Neural cell (in vitro differentiated cells): ENCODE results near the gene LGI4. TPM values are rescaled to one million over a fixed set of nuclear protein-coding genes. Genes with fewer than 3 reads are reported as not detected.

Source experiments
- H2AFZ ChIP-seq: fragments of 200-600, 300-800 bp; sonication (generic), shearing (Covaris generic); 2 replicates; pipeline ENCODE4 v1.6.0; 2014; ENCODE audit warnings: low read depth, mild to moderate bottlenecking, antibody characterized with exemption, low read length, moderate library complexity
- H3F3A ChIP-seq: fragments of 200-600 bp; shearing (Covaris generic); 2 replicates; pipeline ENCODE4 v1.6.1; 2016; ENCODE audit warnings: mild to moderate bottlenecking, moderate library complexity, mixed read lengths, antibody characterized with exemption, low read length; ENCODE audit not compliant: insufficient read depth, poor library complexity, severe bottlenecking
- H3K27ac ChIP-seq: fragments of 200-600, 300-800 bp; sonication (generic), shearing (Covaris generic); 2 replicates; pipeline ENCODE4 v1.5.1; 2014; ENCODE audit warnings: mild to moderate bottlenecking, low read length, moderate library complexity
- H3K27me3 ChIP-seq: fragments of 300-800, 200-600 bp; sonication (generic), shearing (Covaris generic); 2 replicates; pipeline ENCODE4 v1.6.0; 2014; ENCODE audit warnings: mild to moderate bottlenecking, low read depth, low read length, moderate library complexity; ENCODE audit not compliant: insufficient read depth
- H3K36me3 ChIP-seq: fragments of 300-800, 200-600 bp; sonication (generic), shearing (Covaris generic); 2 replicates; pipeline ENCODE4 v1.5.1; 2014; ENCODE audit warnings: mild to moderate bottlenecking, antibody characterized with exemption, low read length, moderate library complexity; ENCODE audit not compliant: insufficient read depth
- H3K4me2 ChIP-seq: fragments of 300-800, 200-600 bp; sonication (generic), shearing (Covaris generic); 2 replicates; pipeline ENCODE4 v1.6.0; 2014; ENCODE audit warnings: mild to moderate bottlenecking, low read length
- H3K4me3 ChIP-seq: fragments of 300-800, 200-600 bp; sonication (generic), shearing (Covaris generic); 2 replicates; pipeline ENCODE4 v1.5.1; 2014; ENCODE audit warnings: mild to moderate bottlenecking, low read length, moderate library complexity
- H3K79me2 ChIP-seq: fragments of 200-600 bp; shearing (Covaris generic); replicated peaks from 2 replicates; pipeline ENCODE4 v1.6.0; 2014; ENCODE audit warnings: mild to moderate bottlenecking, low read length, moderate library complexity; ENCODE audit not compliant: insufficient read depth
- H3K9ac ChIP-seq: fragments of 300-800, 200-600 bp; sonication (generic), shearing (Covaris generic); 2 replicates; pipeline ENCODE4 v1.6.1; 2016; ENCODE audit warnings: mild to moderate bottlenecking, low read length, mixed read lengths
- H3K9me2 ChIP-seq: fragments of 200-600 bp; shearing (Covaris generic); 2 replicates; pipeline ENCODE4 v1.6.1; 2016; ENCODE audit warnings: mild to moderate bottlenecking, low read length, mixed read lengths; ENCODE audit not compliant: insufficient read depth
- H3K9me3 ChIP-seq: fragments of 200-600, 300-800 bp; sonication (generic), shearing (Covaris generic); 2 replicates; pipeline ENCODE4 v1.6.1; 2016; ENCODE audit warnings: mild to moderate bottlenecking, mixed run types, low read length, moderate library complexity, mixed read lengths
- H4K20me1 ChIP-seq: fragments of 200-600 bp; shearing (Covaris generic); 2 replicates; pipeline ENCODE4 v1.6.1; 2016; ENCODE audit warnings: mild to moderate bottlenecking, mixed run types; ENCODE audit not compliant: insufficient read depth
- CTCF ChIP-seq: fragments of 450-650 bp; IDR thresholded peaks from 2 replicates; pipeline ENCODE4 v1.5.1; 2014; ENCODE audit warnings: antibody characterized with exemption, mild to moderate bottlenecking, moderate library complexity; ENCODE audit not compliant: poor library complexity, severe bottlenecking
- EP300 ChIP-seq: fragments of 450-650 bp; conservative IDR thresholded peaks from 2 replicates; pipeline ENCODE4 v1.6.1; 2014; ENCODE audit warnings: antibody characterized with exemption, mild to moderate bottlenecking, moderate library complexity; ENCODE audit not compliant: poor library complexity, severe bottlenecking
- EZH2 ChIP-seq: fragments of 200-600, 300-800 bp; shearing (Covaris generic), sonication (generic); IDR thresholded peaks from 2 replicates; pipeline ENCODE4 v1.6.1; 2014; ENCODE audit warnings: antibody characterized with exemption, low read length, borderline replicate concordance, mild to moderate bottlenecking; ENCODE audit not compliant: insufficient read depth, poor library complexity, severe bottlenecking
- MXI1 ChIP-seq: fragments of 450-650 bp; conservative IDR thresholded peaks from 2 replicates; pipeline ENCODE4 v1.6.1; 2014; ENCODE audit warnings: antibody characterized with exemption, mild to moderate bottlenecking; ENCODE audit not compliant: poor library complexity, severe bottlenecking
- POLR2AphosphoS5 ChIP-seq: IDR thresholded peaks from 2 replicates; pipeline ENCODE4 v1.6.1; 2012
- RAD21 ChIP-seq: fragments of 450-650 bp; conservative IDR thresholded peaks from 2 replicates; pipeline ENCODE4 v1.6.1; 2014; ENCODE audit warnings: antibody characterized with exemption, mild to moderate bottlenecking, moderate library complexity
- REST ChIP-seq: IDR thresholded peaks from 2 replicates; pipeline ENCODE4 v1.6.1; 2012; ENCODE audit warnings: borderline replicate concordance
- SMC3 ChIP-seq: fragments of 450-650 bp; conservative IDR thresholded peaks from 2 replicates; pipeline ENCODE4 v1.6.1; 2014; ENCODE audit warnings: antibody characterized with exemption, mild to moderate bottlenecking, moderate library complexity; ENCODE audit not compliant: poor library complexity
- TAF1 ChIP-seq: IDR thresholded peaks from 2 replicates; pipeline ENCODE4 v1.6.1; 2012; ENCODE audit warnings: low read depth
- polyA plus RNA-seq: library from polyadenylated mRNA; depleted of rRNA; stranded (reverse); fragments of >200 nt; gene quantifications from 2 replicates; pipeline ENCODE4 v1.2.3, GENCODE V29; 2014

Gene LGI4
- polyA plus RNA-seq, 1 donor from 2014 or later: 0.63 TPM

GRCh38 chr19:35160629-35161433 lies 26.0 kb upstream of the LGI4 start:
- no peak for TF ChIP-seq CTCF
- no peak for TF ChIP-seq SMC3
- no peak overlapping the region for H2AFZ ChIP-seq
- no peaks in the 10 kb centered on the region for H3K79me2 ChIP-seq

GRCh38 chr19:35159606-35160005 lies 24.7 kb upstream of the LGI4 start:
- TF ChIP-seq POLR2AphosphoS5 (no peak), EP300 (no peak), EZH2 (no peak), SMC3 (no peak), REST (no peak), CTCF (no peak), TAF1 (no peak), RAD21 (no peak), MXI1 (no peak)
- Histone ChIP-seq H2AFZ (no peak overlapping the region), H3K36me3 (no peaks in the 10 kb centered on the region), H3K79me2 (no peaks in the 10 kb centered on the region), H3K27me3 (peaks cover 22% of the 10 kb centered on the region), H3K4me2 (no peak overlapping the region), H3F3A (no peaks in the 10 kb centered on the region), H3K9ac (no peak overlapping the region), H3K4me3 (no peak overlapping the region), H3K27ac (no peak overlapping the region), H3K9me3 (no peaks in the 10 kb centered on the region), H4K20me1 (no peaks in the 10 kb centered on the region), H3K9me2 (no peaks in the 10 kb centered on the region)

More at GRCh38 chr19:35160629-35161433, 26.0 kb upstream of the LGI4 start:
- Histone ChIP-seq H3K27me3 (peaks cover 9% of the 10 kb centered on the region), H3K9me3 (no peaks in the 10 kb centered on the region), H3K27ac (no peak overlapping the region), H3F3A (no peaks in the 10 kb centered on the region), H3K9me2 (no peaks in the 10 kb centered on the region), H4K20me1 (no peaks in the 10 kb centered on the region), H3K4me3 (no peak overlapping the region), H3K9ac (no peak overlapping the region), H3K4me2 (no peak overlapping the region), H3K36me3 (no peaks in the 10 kb centered on the region)
